Muscle of leg (tissue), 16 donors: ENCODE data around the gene KLHL17. TPM values are rescaled to one million over a fixed set of nuclear protein-coding genes. Genes with fewer than 3 reads are reported as not detected.

Source experiments
- DNase-seq: peaks from one replicate; pipeline ENCODE4 v3.0.0; 2013
- H3K27ac ChIP-seq: one replicate; pipeline ENCODE4 v1.5.1; 2013; ENCODE audit warnings: mild to moderate bottlenecking, low read length, control low read depth
- H3K27me3 ChIP-seq: one replicate; pipeline ENCODE4 v1.6.1; 2013; ENCODE audit warnings: low read length; ENCODE audit not compliant: control insufficient read depth, insufficient read depth
- H3K36me3 ChIP-seq: one replicate; pipeline ENCODE4 v1.6.1; 2013; ENCODE audit warnings: low read length; ENCODE audit not compliant: control insufficient read depth, insufficient read depth
- H3K4me1 ChIP-seq: one replicate; pipeline ENCODE4 v1.6.1; 2013; ENCODE audit warnings: low read length; ENCODE audit not compliant: control insufficient read depth, insufficient read depth
- H3K4me3 ChIP-seq: one replicate; pipeline ENCODE4 v1.5.1; 2013; ENCODE audit warnings: low read length, control low read depth
- H3K9me3 ChIP-seq: replicated peaks from 2 replicates; pipeline ENCODE4 v1.6.1; 2013; ENCODE audit warnings: low read depth, low read length; ENCODE audit not compliant: control insufficient read depth
- WGBS: methylation state at CpG from one replicate; pipeline ENCODE4 v1.1.5; 2013; ENCODE audit warnings: missing lambda C conversion rate; ENCODE audit not compliant: insufficient coverage; 5-methylcytosine and 5-hydroxymethylcytosine counted together
- long read RNA-seq, 11 donors: transcript quantifications; one replicate each; lab custom pipeline, GENCODE V29; 2026
- polyA plus RNA-seq, 8 donors: library from polyadenylated mRNA; unstranded; fragments of 120-200 nt; gene quantifications; one replicate each; pipeline versions ENCODE4 v1.2.1 to v1.2.3, GENCODE V29; 2013; ENCODE audit warnings: inconsistent platforms in 1 of 8, low replicate concordance in 1 of 8; ENCODE audit not compliant: insufficient read length in 8 of 8, insufficient read depth in 1 of 8
- total RNA-seq: library from RNA; stranded (reverse); fragments of 120-200 nt; gene quantifications from one replicate; pipeline ENCODE4 v1.2.4, GENCODE V29; 2013

Gene KLHL17
- 3.9 TPM for total RNA-seq
- 1 to 10 TPM; 4.6 to 8.1 (median 6.2) TPM for polyA plus RNA-seq
- long read RNA-seq, donor 1: 0 reads
- long read RNA-seq, donor 2: 0 reads
- long read RNA-seq, donor 3: 0 reads
- long read RNA-seq, donor 4: 0 reads
- long read RNA-seq, donor 5: 0 reads
- long read RNA-seq, donor 6: 0 reads
- long read RNA-seq, donor 7: 0 reads
- long read RNA-seq, donor 8: 0 reads
- long read RNA-seq, donor 9: 0 reads
- long read RNA-seq, donor 10: 0 reads
- long read RNA-seq, donor 11: 0 reads

DNA sequence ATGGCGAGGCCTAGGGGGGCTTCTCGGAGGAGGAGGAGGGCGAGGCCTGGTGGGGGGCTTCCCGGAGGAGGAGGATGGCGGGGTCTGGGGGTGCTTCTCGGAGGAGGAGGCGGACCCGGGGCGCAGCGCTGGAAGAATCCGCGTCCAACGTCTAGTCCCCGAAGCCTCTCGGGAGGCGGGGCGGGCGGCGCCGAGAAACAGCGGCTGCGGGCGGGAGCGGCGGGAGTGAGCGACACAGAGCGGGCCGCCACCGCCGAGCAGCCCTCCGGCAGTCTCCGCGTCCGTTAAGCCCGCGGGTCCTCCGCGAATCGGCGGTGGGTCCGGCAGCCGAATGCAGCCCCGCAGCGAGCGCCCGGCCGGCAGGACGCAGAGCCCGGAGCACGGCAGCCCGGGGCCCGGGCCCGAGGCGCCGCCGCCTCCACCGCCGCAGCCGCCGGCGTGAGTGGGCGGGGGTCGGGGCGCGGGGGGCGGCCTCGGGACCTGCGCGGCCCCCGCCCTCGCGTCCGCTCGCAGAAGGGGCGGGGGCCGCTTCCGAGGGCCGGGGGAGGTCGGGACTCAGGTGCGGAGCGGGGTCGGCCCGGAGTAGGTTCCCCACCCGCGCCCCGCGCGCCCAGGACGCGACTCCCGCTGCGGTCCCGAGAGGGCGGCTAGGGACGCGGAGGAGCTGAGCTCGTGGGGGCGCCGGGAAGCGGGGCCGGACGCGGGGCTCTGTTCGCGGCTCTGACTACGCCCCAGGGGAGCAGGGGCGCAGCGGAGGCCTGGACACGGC is at the start of gene KLHL17:
Gene KLHL17 (plus strand): TSS at position 222 of the 769 bp plus-strand sequence. CDS start 110 bp downstream, at position 332.
- H3K4me1 ChIP-seq: peaks cover 20% of the 10 kb centered on the region
- peak within 1 kb of the TSS; percentile 34 for H3K4me3 ChIP-seq
- peaks cover 23% of the 10 kb centered on the region for H3K36me3 ChIP-seq
- WGBS: under 1% methylated on average over 107 of the region's 109 CpGs
- no peaks in the 10 kb centered on the region for H3K9me3 ChIP-seq
- H3K27ac ChIP-seq: no peak within 1 kb of the TSS
- peak; percentile 79 for DNase-seq
- H3K27me3 ChIP-seq: peaks cover 2% of the 10 kb centered on the region

GRCh38 chr1:910881-911721 is 49.3 kb upstream of the KLHL17 start:
- peaks cover 78% of the 10 kb centered on the region for H3K27me3 ChIP-seq
- H3K4me1 ChIP-seq: peaks cover 9% of the 10 kb centered on the region
- 48% methylated on average over 22 of the region's 25 CpGs for WGBS
- no peak overlapping the region for H3K27ac ChIP-seq
- H3K9me3 ChIP-seq: no peaks in the 10 kb centered on the region
- peak; percentile 15 for DNase-seq
- no peak overlapping the region for H3K4me3 ChIP-seq
- no peaks in the 10 kb centered on the region for H3K36me3 ChIP-seq

DNA sequence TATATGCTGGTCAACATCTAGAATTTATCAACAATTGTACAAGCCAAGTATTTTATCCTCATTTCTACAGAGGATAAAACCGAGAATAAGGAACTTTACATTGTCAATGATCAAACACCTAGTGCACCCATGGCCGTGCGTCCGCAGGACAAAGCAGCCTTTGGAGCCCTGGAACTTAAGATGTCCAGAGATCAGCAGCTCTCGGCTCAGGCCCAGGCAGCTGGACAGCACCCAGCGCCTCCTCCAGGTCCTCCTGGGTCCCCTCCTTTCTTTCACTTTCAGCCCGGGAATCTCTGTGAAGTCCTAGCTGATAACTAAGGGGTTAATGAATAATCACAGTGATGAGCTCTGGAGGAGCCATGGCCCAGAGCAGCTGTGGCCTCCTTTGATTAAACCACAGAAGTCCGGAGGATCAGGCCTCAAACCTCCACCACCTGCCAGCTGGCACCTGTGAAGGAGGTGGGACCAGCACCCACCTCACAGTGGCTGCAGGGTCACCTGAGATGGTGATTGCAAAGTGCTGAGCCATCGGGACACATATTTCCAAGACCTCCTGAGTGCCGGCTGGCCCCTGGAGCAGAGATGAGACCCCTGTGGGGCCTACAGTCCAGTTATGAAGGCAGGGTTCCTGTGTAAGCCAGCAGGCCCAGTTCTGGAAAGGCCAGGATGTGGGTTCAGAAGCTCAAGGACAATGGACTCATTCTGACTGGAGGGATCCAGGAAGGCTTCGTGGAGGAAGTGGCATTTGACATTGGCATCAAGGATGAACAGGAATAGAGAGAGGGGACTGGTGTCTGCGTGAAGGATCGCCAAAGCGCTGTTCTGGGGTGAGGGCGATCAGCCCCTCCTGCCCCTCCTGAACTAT is 48.3 kb upstream of the KLHL17 start:
- H3K27ac ChIP-seq: no peak overlapping the region
- H3K4me1 ChIP-seq: peaks cover 17% of the 10 kb centered on the region
- H3K9me3 ChIP-seq: no peaks in the 10 kb centered on the region
- H3K27me3 ChIP-seq: peaks cover 78% of the 10 kb centered on the region
- 48% methylated on average over 12 of the region's 15 CpGs for WGBS
- DNase-seq: peak; percentile 11
- no peaks in the 10 kb centered on the region for H3K36me3 ChIP-seq
- no peak overlapping the region for H3K4me3 ChIP-seq

GRCh38 chr1:912740-913301 is 47.6 kb upstream of the KLHL17 start:
- WGBS: 31% methylated on average over 23 of the region's 24 CpGs
- Histone ChIP-seq H3K4me3 (no peak overlapping the region), H3K27ac (no peak overlapping the region), H3K4me1 (peaks cover 17% of the 10 kb centered on the region), H3K36me3 (no peaks in the 10 kb centered on the region), H3K27me3 (peaks cover 81% of the 10 kb centered on the region), H3K9me3 (no peaks in the 10 kb centered on the region)
- no peak for DNase-seq

DNA sequence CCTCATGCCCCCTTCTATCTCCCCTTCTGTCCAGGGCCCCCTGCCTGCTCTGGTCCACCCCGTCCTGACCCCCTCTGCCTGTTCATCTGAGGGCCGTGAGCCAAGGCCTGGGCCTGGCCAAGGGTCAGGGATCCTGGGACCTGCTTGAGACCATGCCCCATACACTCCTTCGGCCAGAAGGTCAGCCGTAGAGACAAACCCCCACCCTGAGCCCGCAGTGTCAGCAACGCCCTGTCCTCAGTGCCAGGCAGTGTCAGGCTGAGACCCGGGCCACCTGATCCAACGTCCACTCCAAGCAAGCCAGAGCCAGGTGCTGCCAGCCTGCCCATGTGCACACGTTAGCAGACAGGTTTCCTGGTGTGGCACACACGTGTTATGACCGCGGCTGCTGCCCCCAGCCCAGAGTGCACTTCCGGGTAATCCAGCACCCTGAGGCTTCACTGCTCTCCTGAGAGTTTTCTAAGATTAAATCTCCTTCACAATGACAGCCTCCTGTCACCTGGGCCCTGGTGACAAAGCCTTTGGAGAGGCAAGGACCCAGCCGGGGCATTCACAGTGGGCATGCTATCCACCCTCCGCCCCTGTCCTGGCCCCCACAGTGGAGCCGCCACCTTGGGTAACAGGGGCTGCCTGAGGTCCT is 46.8 kb upstream of the KLHL17 start:
- Histone ChIP-seq H3K9me3 (no peaks in the 10 kb centered on the region), H3K27ac (no peak overlapping the region), H3K4me3 (no peak overlapping the region), H3K36me3 (no peaks in the 10 kb centered on the region), H3K4me1 (peaks cover 17% of the 10 kb centered on the region), H3K27me3 (peaks cover 85% of the 10 kb centered on the region)
- no peak for DNase-seq
- 68% methylated on average over 16 of the region's 16 CpGs for WGBS

DNA sequence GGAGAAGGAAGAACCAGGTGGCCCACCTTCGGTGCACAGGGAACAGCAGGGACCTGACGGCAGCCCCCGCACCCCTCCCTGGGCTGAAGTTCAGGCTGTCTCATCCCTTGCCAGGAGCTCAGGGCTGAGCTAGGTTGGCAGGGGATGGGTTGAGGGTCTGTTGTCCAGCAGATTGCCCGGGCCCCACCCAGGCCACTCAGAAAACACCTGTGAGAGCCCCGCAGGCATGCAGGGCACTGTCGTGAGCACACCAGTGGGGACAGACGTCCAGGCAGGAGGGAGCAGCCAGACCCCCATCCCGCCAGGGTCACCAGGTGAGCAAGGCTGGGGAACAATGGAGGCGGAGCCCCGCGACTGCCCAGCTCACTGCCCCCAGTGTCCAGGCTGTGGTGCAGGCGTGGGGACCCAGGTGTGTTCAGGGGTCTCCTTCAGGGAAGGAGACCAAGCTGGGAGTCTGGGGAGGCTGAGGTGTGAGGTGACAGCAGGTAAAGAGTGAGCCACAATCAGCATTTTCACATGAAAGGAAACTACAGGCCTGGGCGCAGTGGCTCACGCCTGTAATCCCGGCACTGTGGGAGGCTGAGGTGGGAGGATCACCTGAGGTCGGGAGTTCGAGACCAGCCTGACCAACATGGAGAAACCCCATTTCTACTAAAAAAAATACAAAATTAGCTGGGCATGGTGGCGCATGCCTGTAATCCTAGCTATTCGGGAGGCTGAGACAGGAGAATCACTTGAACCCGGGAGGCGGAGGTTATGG is 46.1 kb upstream of the KLHL17 start:
- DNase-seq: no peak

DNA sequence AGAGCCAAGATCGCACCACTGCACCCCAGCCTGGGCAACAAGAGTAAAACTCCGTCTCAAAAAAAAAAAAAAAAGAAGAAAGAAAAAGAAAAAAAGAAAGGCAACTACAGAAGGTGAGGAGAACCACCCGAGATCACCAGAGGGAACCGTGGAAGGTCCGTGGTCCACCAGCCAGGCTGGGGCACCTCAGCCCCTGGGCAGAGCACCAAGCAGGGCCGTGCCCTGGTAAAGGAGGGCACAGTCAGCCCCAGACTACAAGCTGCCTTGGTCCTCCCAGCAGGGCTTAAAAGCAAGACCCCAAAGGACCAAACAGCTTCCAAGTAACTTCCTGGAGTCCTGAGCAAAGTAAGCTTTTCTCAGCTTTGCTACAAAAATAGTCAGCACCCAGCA is 45.5 kb upstream of the KLHL17 start:
- Histone ChIP-seq H3K4me3 (no peak overlapping the region), H3K27me3 (peaks cover 96% of the 10 kb centered on the region), H3K4me1 (peaks cover 19% of the 10 kb centered on the region), H3K9me3 (no peaks in the 10 kb centered on the region), H3K27ac (no peak overlapping the region), H3K36me3 (no peaks in the 10 kb centered on the region)
- WGBS: 64% methylated on average over 3 of the region's 6 CpGs
- no peak for DNase-seq

More for the DNA sequence above, 46.1 kb upstream of the KLHL17 start:
- Histone ChIP-seq H3K4me3 (no peak overlapping the region), H3K27ac (no peak overlapping the region), H3K9me3 (no peaks in the 10 kb centered on the region), H3K36me3 (no peaks in the 10 kb centered on the region), H3K4me1 (peaks cover 17% of the 10 kb centered on the region), H3K27me3 (peaks cover 92% of the 10 kb centered on the region)
- WGBS: 74% methylated on average over 14 of the region's 21 CpGs

- Histone ChIP-seq H3K9me3 (no peaks in the 10 kb centered on the region), H3K27me3 (peaks cover 97% of the 10 kb centered on the region), H3K36me3 (no peaks in the 10 kb centered on the region), H3K4me1 (peaks cover 22% of the 10 kb centered on the region), H3K27ac (no peak overlapping the region), H3K4me3 (no peak overlapping the region)
- 72% methylated on average over 26 of the region's 28 CpGs for WGBS
- DNase-seq: no peak
These were observed 44.9 kb upstream of the KLHL17 start for GRCh38 chr1:915295-916172.
